ENCODE data around the gene C6orf136.

DNA sequence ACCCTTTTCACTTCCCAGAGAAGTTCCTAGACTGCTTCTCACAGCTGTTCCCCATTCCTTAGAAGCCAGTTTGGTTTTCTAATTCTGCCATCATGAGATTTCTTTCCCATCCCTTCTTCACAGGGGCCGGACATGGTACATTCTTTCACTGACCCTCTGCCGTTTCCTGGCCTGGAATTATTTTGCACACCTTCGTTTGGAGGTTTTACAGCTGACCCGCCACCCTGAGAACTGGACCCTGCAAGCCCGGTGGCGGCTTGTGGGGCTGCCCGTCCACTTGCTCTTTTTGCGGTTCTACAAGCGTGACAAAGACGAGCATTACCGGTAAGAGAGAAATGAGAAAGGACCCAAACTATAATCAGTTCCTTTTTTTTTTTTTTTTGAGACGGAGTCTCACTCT, 4.2 kb downstream of the C6orf136 start:
- TF ChIP-seq, protein P1, sequence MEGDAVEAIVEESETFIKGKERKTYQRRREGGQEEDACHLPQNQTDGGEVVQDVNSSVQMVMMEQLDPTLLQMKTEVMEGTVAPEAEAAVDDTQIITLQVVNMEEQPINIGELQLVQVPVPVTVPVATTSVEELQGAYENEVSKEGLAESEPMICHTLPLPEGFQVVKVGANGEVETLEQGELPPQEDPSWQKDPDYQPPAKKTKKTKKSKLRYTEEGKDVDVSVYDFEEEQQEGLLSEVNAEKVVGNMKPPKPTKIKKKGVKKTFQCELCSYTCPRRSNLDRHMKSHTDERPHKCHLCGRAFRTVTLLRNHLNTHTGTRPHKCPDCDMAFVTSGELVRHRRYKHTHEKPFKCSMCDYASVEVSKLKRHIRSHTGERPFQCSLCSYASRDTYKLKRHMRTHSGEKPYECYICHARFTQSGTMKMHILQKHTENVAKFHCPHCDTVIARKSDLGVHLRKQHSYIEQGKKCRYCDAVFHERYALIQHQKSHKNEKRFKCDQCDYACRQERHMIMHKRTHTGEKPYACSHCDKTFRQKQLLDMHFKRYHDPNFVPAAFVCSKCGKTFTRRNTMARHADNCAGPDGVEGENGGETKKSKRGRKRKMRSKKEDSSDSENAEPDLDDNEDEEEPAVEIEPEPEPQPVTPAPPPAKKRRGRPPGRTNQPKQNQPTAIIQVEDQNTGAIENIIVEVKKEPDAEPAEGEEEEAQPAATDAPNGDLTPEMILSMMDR (IDR thresholded peaks at IDR 0.05) = no peak
- no peak for TF ChIP-seq POLR2A (IDR thresholded peaks at IDR 0.05)

Data from tibial nerve (tissue), 3 donors.